ENCODE data around the gene KLHDC7A. TPM values are rescaled to one million over a fixed set of nuclear protein-coding genes. Genes with fewer than 3 reads are reported as not detected.

KLHDC7A gene
- total RNA-seq, 1 experiment from 2014 or later, result not detected

GRCh38 chr1:18508084-18508483 lies 27.4 kb downstream of the KLHDC7A start:
- TF ChIP-seq EZH2 (IDR thresholded peaks at IDR 0.05; ENCODE audit: low read length, unreplicated experiment), result no peak
- no peak for TF ChIP-seq EZH2phosphoT487 (IDR thresholded peaks at IDR 0.05; ENCODE audit: borderline replicate concordance, low read length)
- no peak for TF ChIP-seq CTCF (conservative IDR thresholded peaks at IDR 0.05; ENCODE audit: low read depth, low read length)
- peaks cover 23% of the 10 kb centered on the region for H3K27me3 ChIP-seq (ENCODE audit: low read length)
- no peak overlapping the region for H3K4me3 ChIP-seq (ENCODE audit: low read length)
- no peak overlapping the region for H3K27ac ChIP-seq (ENCODE audit: low read length)
- no peak for DNase-seq
- H3K9me2 ChIP-seq (replicated peaks; ENCODE audit: low read length), result no peaks in the 10 kb centered on the region
- H3F3A ChIP-seq (ENCODE audit: low read length, unreplicated experiment), result no peaks in the 10 kb centered on the region
- no peak for ATAC-seq
- ChIA-PET POLR2A (ENCODE audit: unreplicated experiment) (no interaction called here), CTCF (no interaction called here)
- H3K9ac ChIP-seq (ENCODE audit: low read length), result no peak overlapping the region
- no peaks in the 10 kb centered on the region for H3K9me3 ChIP-seq (ENCODE audit: low read length)
- no peaks in the 10 kb centered on the region for H3K79me2 ChIP-seq (ENCODE audit: low read length)
- no peaks in the 10 kb centered on the region for H4K20me1 ChIP-seq (ENCODE audit: low read length)
- H3K4me2 ChIP-seq (ENCODE audit: low read length), result no peak overlapping the region
- H3K4me1 ChIP-seq (ENCODE audit: insufficient read depth, low read length), result no peaks in the 10 kb centered on the region
- intact Hi-C loops (cut with micrococcal nuclease), result no loop called here
- no peak overlapping the region for H2AFZ ChIP-seq (ENCODE audit: low read length)
- no peaks in the 10 kb centered on the region for H3K36me3 ChIP-seq (ENCODE audit: low read depth, low read length)
- BruUV-seq (replicated peaks), result no TSS peak

- 0 out of 2 replicates have a peak, but pooled peaks have one; percentile 21 for TF ChIP-seq CTCF (conservative IDR thresholded peaks at IDR 0.05; ENCODE audit: low read depth, low read length)
- no peak for TF ChIP-seq EZH2phosphoT487 (IDR thresholded peaks at IDR 0.05; ENCODE audit: borderline replicate concordance, low read length)
- no peak for TF ChIP-seq EZH2 (IDR thresholded peaks at IDR 0.05; ENCODE audit: low read length, unreplicated experiment)
- BruUV-seq (replicated peaks), result no TSS peak
- Histone ChIP-seq H3K9ac (ENCODE audit: low read length) (no peak overlapping the region), H2AFZ (ENCODE audit: low read length) (no peak overlapping the region), H3K4me1 (ENCODE audit: insufficient read depth, low read length) (no peaks in the 10 kb centered on the region), H3K79me2 (ENCODE audit: low read length) (no peaks in the 10 kb centered on the region), H3K27me3 (ENCODE audit: low read length) (peaks cover 24% of the 10 kb centered on the region), H3K4me3 (ENCODE audit: low read length) (no peak overlapping the region), H4K20me1 (ENCODE audit: low read length) (no peaks in the 10 kb centered on the region), H3K9me2 (replicated peaks; ENCODE audit: low read length) (no peaks in the 10 kb centered on the region), H3K9me3 (ENCODE audit: low read length) (no peaks in the 10 kb centered on the region), H3K27ac (ENCODE audit: low read length) (no peak overlapping the region), H3K4me2 (ENCODE audit: low read length) (no peak overlapping the region), H3F3A (ENCODE audit: low read length, unreplicated experiment) (no peaks in the 10 kb centered on the region), H3K36me3 (ENCODE audit: low read depth, low read length) (no peaks in the 10 kb centered on the region)
- ChIA-PET POLR2A (ENCODE audit: unreplicated experiment) (no interaction called here), CTCF (no interaction called here)
- no peak for DNase-seq
- intact Hi-C loops (cut with micrococcal nuclease), result no loop called here
- no peak for ATAC-seq
Observed at GRCh38 chr1:18511149-18511873, 30.6 kb downstream of the KLHDC7A start.

GRCh38 chr1:18511874-18512150 lies 31.1 kb downstream of the KLHDC7A start:
- BruUV-seq (replicated peaks), result no TSS peak
- no peaks in the 10 kb centered on the region for H4K20me1 ChIP-seq (ENCODE audit: low read length)
- H3K4me3 ChIP-seq (ENCODE audit: low read length), result no peak overlapping the region
- H3K27me3 ChIP-seq (ENCODE audit: low read length), result peaks cover 24% of the 10 kb centered on the region
- H3K79me2 ChIP-seq (ENCODE audit: low read length), result no peaks in the 10 kb centered on the region
- H3K9me3 ChIP-seq (ENCODE audit: low read length), result peaks cover 4% of the 10 kb centered on the region; the same call in 1 of the 2 replicates
- TF ChIP-seq EZH2 (IDR thresholded peaks at IDR 0.05; ENCODE audit: low read length, unreplicated experiment) (no peak), EZH2phosphoT487 (IDR thresholded peaks at IDR 0.05; ENCODE audit: borderline replicate concordance, low read length) (no peak), CTCF (conservative IDR thresholded peaks at IDR 0.05; ENCODE audit: low read depth, low read length) (no peak)
- no peaks in the 10 kb centered on the region for H3F3A ChIP-seq (ENCODE audit: low read length, unreplicated experiment)
- no peak overlapping the region for H3K9ac ChIP-seq (ENCODE audit: low read length)
- H3K4me1 ChIP-seq (ENCODE audit: insufficient read depth, low read length), result no peaks in the 10 kb centered on the region
- ATAC-seq, result no peak
- no peak for DNase-seq
- POLR2A ChIA-PET (ENCODE audit: unreplicated experiment), result no interaction called here
- H2AFZ ChIP-seq (ENCODE audit: low read length), result no peak overlapping the region
- no peaks in the 10 kb centered on the region for H3K36me3 ChIP-seq (ENCODE audit: low read depth, low read length)
- H3K9me2 ChIP-seq (replicated peaks; ENCODE audit: low read length), result no peaks in the 10 kb centered on the region
- H3K27ac ChIP-seq (ENCODE audit: low read length), result no peak overlapping the region
- CTCF ChIA-PET, result no interaction called here
- intact Hi-C loops (cut with micrococcal nuclease), result no loop called here
- H3K4me2 ChIP-seq (ENCODE audit: low read length), result no peak overlapping the region

All from PC-3 (cell line).